Measurements from ENCODE around the gene TIGD1.
A peak's percentile ranks its signal among the peaks of the same experiment; 100 is the strongest.
"Not testable (repeated sequence)": the region's sequence is repeated elsewhere in the genome, so short reads cannot be mapped to it uniquely, and the experiment has no call there.

The TIGD1 gene

DNA sequence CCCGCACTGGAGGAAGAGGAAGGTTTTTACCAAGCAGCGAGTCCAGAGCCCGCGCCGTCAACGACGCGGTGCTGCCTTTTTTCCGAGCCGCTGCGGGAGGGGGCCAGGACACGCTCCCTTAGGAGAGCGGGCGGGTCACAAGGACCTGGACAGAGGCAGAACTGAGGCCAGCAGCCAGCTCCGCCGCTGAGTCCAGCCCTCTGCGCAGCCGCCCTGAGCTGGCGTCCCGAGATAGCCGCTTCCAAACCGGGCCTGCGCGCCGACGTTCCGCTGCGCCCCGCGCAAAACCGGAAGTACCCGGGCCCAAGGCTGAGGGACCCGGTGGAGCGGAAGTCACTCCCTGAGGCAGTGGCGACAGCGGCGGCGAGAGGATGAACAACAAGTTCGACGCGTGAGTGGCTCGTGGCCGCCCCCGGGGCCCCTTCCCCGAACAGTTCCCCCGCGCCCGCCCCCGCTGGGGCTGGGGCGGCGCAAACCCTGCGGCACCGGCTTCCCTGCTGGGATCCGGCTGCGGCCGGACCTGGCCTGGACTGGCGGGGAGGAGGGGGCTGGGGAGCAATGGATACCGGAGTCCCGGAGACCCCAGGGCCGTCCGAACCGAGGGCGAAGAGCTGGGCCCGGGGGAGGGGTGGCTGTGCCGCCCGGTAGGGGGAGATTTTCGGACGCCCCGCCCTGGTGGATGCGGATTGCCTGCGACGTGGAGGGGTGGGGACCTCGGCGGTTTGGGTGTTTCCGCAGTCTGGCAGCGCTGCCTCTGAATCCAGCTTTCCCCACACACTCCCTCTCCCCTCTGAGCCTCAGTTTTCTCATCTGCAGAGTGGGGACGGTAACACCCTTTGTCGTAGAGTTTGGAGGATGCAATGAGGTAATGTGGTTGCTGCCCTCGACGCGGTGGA, at the start of gene TIGD1, which contains the start of gene EIF4E2:
TIGD1 (minus strand) TSS at position 204 of the 896 bp plus-strand sequence. CDS start 675 bp downstream, outside the sequence.
EIF4E2 (plus strand) TSS at position 336 of the 896 bp plus-strand sequence; CDS start at position 372, 36 bp downstream.
- DNase-seq, result peak; percentile 78

DNA sequence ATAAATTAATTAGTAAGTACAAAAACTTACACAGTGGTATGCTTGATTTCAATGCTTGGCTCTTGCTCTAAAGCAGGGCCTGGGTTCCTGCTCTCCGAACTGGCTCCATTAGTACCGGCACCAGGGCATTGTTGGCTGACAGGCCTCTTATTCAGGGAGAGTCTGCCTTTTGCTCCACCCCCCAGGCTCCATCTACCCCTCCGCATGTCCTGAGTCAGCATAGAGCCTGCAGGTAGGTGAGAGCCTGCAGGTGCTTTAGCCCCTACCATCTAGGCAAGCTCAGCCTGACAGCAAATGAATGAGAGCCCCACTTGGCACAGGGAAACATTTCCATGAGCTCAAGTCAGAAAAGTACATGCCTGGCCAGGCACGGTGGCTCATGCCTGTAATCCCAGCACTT, 47.9 kb upstream of the TIGD1 start:
- no peak for DNase-seq

DNA sequence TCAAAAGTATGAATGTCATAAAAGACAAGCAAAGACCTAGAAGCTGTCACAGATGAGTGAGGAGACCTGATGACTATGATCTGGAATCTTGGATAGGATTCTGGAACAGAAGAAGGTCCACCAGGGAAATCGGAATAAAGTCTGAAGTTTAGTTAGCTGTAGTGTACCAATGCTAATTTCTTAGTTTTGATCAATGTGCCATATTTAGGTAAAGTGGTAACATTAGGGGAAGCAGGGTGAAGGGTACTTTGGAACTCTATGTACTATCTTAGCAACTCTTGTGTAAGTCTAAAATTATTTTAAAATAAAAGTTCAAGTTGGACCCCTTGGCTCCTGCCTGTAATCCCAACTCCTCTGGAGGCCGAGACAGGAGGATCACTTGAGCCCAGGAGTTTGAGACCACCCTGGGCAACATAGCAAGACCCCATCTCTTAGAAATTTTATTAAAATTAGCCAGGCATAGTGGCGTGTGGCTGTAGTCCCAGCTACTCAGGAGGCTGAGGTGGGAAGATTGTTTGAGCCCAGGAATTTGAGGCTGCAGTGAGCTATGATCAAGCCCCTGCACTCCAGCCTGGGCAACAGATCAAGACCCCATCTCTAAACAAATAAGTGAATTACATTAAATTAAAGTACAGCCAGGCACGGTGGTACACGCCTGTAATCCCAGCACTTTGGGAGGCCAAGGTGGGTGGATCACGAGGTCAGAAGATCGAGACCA, 47.2 kb upstream of the TIGD1 start:
- no peak for DNase-seq

DNA sequence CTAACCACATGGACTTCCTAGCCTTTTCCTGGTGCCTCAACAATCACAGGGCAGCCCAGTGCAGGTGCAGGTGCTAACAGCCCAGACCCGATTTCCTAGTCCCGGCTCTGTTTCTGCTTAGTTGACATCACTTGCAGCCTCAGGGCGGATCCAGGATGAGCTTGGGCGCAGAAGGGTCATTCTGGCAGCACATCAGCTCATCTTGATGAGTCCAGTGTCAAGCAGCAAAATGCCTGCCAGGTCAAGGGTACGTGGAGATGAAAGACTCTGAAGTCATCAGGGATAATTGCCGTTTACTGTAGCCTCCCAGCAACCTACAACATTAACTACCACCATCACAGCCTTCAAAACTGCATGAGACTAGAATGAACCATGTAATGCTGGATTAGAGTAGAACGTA, 43.6 kb upstream of the TIGD1 start:
- no peak for DNase-seq

DNA sequence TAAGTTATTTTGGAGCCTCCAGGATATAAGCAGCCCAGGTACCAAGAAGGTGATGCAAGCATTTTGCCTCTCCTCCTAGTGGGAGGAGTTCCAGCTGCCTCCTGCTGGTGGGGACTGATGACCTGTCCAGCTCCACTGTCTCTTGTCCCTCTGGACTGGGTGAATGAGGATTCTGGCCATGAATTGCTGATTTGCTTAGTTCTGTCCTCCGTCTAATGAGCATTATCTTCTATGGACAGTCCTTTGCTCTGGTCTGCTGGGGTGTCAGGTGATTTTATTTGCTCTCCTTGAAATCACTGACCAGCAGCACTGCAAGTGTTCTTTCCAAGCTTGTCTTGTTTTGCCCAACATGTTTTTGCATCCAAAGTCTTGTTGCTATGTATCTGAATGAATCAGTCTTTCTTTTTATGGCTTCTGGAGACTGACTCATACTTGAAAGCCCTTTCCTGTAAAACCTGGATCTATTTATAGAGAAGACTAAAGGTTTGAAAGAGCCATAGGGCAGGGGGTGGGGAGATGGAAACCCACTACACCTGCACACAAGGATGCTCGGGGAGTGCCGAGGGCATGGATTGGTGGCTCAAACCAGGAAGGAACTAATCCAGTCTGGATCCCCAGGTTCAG, 42.5 kb upstream of the TIGD1 start:
- no peak for DNase-seq

DNA sequence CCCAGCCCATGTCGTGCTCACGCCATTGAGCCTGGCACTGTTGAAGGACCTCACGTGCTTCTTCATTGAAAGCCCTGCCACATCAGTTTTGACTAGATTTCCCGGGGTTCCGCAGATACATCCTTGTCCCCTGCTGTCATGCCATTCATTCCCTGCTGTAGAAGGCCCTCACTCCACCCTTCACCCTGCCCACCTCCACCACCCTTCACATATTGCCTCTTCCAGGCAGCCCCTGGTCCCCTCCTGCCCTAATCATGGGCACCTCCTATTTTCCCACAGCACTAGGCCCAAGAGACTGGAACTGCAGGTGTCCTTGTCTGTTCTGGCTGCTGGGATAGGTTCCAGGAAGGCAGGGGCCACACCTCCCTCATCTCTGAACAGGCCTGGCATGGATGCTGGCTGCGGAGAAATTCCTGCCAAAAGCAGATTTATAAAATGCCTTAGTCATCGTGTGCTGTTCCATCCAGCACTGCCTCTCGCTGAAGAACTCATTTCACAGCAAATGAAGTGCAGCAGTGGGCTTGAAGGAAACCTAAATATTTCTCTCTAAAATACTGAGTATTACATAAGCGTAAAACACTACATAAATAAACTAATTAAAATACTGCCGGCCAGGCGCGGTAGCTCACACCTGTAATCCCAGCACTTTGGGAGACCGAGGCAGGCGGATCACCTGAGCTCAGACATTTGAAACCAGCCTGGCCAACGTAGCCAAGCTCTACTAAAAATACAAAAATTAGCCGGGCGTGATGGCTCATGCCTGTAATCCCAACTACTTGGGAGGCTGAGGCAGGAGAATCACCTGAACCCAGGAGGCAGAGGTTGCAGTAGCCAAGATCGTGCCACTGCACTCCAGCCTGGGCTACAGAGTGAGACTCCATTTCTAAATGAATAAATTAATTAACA, 38.6 kb upstream of the TIGD1 start:
- DNase-seq, result no peak

DNA sequence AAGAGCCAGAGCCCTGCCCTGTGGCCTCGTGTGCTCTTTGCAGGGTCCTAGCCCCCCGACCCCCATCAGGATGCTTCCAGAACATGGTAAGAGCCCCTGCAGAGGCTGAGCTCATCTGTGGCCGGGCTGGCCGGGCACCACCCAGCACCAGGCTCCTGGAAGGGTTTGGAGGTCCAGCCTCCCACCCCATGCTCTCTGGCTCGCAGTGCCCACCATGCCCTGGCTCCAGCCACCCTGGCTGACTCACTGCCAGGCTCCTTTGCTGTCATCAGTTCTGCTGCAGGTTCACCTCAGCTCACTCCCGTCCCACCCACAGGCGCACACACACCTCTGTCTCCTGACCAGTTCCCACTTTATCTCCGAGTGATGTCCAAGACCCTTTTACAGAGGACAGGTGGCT, 37.7 kb upstream of the TIGD1 start:
- DNase-seq, result no peak

DNA sequence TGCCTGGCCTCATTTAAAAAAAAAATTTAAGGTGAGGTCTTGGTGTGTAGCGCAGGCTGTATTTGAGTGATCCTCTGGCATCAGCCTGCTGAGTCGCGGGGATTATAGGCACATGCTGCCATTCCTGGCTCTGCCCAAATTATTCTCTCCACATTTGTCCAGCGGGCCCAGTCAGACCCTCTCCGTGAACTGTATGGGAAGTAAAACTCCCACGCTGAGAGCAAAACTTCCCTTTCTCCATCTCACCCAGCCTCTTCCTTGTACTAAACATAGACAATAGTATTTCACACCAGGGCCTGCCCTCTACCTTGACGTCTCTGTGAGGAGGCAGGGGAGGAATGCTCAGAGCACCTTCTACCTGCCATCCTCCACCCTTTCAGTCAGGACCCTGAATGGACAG, 37.2 kb upstream of the TIGD1 start:
- DNase-seq, result no peak

DNA sequence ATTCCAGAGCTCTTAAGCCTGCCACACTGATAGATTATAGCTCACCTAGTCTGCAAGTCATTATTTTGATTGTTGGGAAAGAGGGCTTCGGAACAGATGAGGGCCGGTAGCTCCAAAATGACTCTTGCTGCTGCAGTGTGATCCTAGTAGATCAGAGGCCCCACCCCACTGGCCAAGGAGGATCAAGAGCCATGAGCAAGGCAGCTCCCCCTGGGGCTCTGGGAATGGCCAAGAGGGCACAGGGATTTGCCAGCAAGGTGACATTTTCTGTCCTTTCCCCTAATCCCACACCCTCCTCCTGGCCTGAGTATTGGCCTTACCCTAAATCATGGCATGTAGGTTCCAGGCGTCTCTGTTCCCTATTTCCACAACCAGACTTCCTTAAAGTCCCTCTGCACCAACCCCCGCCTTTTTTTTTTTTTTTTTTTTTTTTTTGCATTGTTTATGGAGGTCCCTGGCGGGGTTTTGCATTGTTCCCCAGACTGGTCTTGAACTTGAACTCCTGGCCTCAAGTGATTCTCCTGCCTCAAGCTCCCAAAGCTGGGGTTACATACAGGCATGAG, 36.7 kb upstream of the TIGD1 start:
- no peak for DNase-seq

DNA sequence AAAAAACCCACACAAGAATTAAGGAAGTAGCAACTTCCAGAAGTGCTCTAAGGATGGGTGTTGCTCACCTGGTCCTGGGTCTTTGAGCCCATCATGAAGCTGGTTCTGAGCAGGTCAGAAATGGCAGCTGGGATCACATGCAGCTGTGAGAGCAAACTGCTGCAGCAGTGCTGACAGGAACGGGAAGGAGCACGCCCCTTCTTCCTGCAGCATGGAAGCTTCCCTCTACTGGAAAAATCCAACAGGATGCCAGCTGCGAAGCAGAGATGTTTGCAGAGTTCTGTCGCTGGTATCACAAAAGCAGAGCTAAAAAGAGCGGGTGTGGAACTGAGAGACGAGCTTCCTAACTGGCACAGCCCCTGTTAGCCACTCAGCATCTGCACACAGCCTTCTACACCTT, 33.9 kb upstream of the TIGD1 start:
- DNase-seq, result no peak

DNA sequence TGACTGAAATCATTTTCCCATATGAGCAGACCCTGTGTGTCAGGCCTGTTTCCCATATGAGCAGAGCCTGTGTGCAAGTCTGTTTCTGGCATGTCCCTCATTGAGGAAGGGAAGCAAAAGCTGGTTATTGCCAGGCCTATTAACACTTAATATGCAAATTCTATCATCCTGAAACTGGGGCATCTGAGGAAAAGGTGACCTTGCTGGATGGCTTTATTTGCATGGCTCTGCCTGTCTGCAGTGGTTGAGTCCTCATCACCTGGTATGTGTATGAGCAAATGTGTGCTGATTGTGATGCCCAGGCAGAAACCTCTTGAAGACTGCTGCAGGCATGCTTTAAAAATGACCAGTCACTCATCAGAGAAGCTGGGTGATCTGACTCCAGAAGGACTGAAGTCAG, 31.4 kb upstream of the TIGD1 start:
- no peak for DNase-seq

DNA sequence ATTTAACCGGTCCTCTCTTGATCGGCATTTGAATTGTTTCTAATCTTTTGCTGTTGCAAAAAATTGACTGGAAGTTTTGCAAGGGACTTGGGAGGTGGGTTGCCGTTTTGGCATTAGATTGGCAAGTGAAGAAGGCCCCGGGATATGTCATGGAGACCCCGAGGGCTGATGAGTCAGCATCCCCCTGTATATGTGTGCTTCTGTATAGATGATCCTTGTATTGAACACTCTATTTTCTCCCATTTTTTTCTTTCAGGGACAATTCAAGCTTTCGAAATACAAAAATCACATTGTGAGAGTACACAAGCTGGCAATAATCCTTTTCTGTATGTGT, 30.3 kb upstream of the TIGD1 start:
- DNase-seq, result no peak

DNA sequence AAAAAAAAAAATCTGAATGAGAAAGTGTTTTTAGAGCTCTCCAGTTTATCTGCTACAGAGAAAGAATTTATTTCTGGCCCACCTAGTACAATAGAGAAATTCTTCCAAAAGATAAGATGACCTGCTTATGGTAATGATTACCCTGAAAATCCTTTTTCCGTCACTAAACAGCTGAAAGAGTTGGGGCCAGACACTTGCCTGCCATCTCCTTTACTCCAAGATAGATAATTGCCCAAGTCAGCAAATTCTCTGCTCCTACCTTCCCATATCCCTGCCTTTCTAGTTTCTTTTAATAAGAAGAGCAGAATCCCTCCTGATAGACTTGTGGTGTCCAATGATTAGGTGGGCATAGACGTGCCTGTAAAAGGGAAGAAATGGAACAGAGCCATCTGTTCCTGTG, 28.3 kb upstream of the TIGD1 start:
- DNase-seq, result no peak

DNA sequence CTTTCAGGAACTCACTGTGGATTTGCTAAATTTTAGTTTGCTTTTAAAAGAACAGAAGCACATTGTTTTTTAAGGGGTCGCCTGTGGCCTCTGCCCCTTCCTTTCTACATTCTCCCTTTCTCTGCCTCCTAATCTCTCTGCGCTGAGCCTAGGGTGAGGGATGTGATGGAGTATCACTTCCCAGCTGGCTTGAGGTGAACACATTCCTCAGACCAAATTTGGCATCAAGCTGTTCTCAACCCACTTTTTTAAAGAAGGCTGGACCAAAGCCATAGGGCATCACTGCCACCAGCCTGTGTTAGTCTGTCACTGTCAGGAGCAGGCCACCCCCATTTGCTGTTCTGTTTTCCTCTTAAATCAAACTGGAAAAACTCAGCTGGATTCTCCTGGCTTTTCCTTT, 27.5 kb upstream of the TIGD1 start:
- no peak for DNase-seq

DNA sequence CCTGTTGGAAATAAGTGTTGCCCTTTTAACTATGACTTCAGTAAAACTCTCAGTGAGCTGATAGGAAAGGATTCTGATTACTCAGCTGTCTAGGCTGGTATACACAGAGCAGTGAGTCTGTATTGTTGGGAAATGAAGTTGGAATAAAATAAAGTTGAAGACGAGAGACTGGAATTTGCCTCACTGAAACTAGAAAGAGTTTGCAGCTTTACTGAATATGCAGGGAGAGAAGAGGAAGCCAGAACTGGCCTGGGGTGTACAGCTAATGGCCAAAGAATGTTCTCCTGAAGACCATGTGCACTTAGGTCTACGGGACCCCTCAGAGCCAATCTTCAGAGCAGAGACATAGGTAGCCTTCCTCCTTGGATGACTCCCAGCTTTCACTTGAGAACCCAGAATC, 26.6 kb upstream of the TIGD1 start:
- DNase-seq, result no peak

DNA sequence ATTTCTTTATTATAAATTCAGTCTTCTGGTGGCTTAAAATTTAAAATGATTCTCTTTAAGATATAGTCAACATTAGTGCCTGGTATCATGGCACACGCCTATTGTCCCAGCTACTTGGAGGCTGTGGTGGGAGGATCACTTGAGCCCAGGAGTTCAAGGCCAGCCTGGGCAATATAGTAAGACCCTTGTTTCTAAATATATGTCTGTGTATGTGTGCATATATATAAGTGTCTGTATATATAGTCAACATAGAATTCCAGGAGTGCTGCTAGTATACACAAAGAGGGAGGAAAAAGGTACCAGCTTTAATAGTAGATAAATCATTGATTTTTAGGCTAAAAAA, 25.0 kb upstream of the TIGD1 start:
- no peak for DNase-seq

DNA sequence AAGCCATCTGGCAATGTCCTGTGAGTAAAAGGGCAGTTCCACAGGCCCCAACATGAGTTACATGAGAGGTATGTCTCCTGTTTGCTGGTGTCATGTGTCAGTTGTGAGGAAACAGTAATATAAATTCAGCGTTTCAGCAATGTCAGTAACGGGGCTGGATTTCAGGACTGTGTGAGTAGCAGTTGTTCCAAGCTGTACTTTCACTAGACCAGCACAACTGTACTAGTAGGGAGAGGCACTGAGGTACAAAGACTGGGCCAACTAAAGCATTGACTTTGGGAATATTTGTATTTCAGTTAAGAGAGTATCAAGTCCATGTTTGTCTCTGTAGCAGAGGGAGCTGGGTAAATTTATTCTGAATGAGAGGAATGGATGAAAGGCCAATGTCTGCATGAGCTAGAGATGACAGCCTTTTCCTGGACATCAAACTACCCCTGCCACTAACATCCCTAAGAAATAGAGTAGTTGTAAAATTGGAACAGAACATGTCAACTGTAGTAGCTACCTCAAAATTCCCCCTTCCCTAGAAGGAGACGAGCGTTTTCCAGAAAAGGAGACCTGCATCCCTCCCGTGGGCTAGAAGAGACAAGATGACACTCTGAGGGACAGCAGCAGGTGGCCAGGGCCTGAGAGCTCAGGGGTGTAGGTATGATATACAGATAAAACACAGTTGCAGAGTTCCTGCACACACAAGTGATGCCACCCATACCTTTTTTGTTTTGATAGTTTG, 24.5 kb upstream of the TIGD1 start:
- DNase-seq, result no peak

DNA sequence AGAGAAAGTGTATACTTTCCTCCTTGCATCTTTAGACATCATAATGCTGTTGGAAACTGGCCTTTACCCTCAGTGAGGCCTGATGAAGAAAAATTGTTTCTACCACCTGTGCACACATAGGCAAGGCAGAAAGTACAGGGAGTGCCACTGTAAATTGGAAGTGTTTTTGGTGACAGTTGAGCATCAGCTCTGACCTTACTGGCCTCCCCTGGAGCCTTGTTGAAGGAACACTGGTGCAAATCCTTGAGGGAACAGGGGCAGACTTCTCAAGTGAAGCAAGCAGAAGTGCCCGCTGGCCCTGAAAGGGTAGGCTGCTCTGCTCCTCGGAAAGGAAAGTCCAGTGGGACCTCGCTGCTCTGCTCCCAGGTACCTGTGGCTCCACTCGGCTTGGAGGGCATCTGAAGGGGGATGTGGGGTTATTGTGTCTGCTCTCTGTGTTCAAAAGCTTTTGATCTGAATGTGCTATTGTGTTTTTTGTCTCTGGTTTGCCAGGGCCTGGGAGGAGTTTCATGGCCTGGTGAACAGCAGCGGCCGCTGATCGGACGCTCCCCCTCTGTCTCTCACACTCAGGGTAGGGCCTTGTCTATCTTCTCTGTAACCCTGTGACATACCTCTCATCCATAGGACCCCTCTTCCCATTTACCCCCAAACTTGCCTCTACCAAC, 23.5 kb upstream of the TIGD1 start:
- no peak for DNase-seq

DNA sequence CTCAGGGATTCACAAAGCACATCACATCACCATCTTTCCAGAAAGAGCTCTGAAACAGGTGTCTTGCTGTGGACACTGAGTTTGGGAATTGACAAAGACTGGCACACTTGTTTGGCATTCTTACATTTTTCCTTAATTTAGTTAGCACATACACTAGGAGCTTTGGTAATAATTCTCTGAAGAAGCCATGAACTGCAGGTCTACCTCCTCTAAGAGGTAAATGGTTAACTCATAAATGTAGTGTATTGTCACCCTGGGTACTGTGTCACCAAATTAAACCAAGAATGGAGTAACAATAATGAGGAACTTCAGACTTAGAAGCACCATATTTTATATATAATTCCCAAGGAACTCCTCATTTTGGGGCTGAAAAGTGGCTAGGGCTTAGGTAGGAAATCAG, 22.7 kb upstream of the TIGD1 start:
- no peak for DNase-seq

DNA sequence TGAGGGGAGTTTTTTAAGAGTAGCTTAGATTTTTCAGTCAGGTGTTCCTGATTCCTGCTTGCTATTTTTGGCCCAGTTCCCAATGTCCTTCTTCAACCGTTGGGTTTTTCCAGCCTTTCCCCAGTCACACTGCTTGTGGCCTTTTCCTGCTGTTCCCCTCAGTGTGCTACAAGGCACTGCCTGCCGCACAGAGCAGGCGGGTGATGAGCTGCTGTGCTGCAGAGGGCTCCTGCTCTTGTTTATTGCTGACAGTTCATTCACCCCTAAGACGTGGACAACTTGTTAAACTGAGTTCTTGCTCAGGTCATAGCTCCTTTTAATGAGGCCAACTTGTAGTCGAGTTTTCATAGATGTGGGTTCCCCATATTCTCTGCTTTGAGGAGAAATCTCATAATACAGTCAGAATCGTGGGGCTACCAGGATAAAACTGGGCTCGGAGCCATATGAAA, 20.7 kb upstream of the TIGD1 start:
- DNase-seq, result no peak

DNA sequence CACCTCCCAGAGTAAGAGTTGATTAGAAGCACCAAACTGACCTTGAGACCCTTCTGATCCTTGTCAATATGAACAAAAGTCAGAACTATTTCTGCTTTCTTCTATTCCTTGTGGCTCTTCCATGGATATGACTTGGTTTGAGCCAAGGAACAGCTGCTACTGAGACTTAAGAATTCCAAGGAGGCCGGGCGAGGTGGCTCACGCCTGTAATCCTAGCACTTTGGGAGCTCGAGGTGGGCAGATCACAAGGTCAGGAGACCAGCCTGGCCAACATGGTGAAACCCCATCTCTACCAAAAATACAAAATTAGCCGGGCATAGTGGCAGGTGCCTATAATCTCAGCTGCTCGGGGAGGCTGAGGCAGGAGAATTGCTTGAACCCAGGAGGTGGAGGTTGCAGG, 20.1 kb upstream of the TIGD1 start:
- not testable (repeated sequence) for DNase-seq
